ENCODE measurements around the gene GALNT18.

DNA sequence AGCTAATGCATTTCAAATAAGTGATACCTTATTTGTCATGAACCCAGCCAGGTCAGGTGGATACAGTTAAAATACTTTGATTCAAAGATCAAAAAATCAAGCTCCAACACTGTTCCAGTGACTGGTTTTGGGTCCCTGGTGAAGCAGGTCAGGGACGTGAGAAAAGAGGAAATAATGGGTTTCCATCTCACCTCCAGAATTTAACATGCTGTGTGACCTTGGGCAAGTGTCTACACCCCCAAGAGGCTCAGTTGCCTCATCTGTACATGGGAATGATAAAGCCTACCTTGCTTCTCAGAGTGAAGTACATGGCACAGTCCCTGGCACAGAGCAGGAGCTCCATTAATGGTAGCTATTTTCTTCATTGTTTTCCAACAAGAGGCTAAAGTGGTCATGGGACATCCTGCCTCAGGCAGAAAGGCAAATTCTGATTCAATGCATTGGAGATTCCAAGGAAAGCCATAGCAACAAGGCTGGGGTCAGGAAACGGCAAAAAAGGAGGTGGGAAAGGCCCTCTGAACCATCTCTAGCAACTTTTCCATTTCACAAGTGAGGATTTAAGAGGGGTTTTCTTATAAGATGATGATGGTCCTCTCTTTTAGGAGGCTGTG, 377.2 kb downstream of the GALNT18 start:
- TF ChIP-seq ZBTB7A (IDR thresholded peaks at IDR 0.05; ENCODE audit: low read depth) (no peak), NFIC (IDR thresholded peaks at IDR 0.05) (no peak), TCF12 (IDR thresholded peaks at IDR 0.05; ENCODE audit: low read depth) (no peak), RAD21 (IDR thresholded peaks at IDR 0.05; ENCODE audit: low read depth) (no peak), CREB1 (IDR thresholded peaks at IDR 0.05; ENCODE audit: low read depth) (no peak), MAX (IDR thresholded peaks at IDR 0.05) (no peak), EP300 (IDR thresholded peaks at IDR 0.05; ENCODE audit: borderline replicate concordance) (no peak), FOXM1 (IDR thresholded peaks at IDR 0.05; ENCODE audit: borderline replicate concordance, low read depth) (no peak), EGR1 (IDR thresholded peaks at IDR 0.05) (no peak), YY1 (IDR thresholded peaks at IDR 0.05; ENCODE audit: low read depth) (no peak), TEAD4 (IDR thresholded peaks at IDR 0.05) (no peak)

All from Ishikawa (cell line).